Measurements from ENCODE around the gene ATP8B4. TPM values are rescaled to one million over a fixed set of nuclear protein-coding genes. Genes with fewer than 3 reads are reported as not detected.

The ATP8B4 gene
- total and polyA plus RNA-seq, 10 of the 15 experiments (the other 5 are each of a cell fraction or from before 2014, with no cell fraction given), result 0.02 to 0.94 (median 0.19) TPM

- no peak for ATAC-seq
- H3K27me3 ChIP-seq (replicated peaks in 1 of 2; ENCODE audit: control insufficient read depth in 2 of 2, insufficient read depth in 2 of 2, low read length in 1 of 2), result no peaks in the 10 kb centered on the region; a peak in 1 of 4 replicates
- no peak overlapping the region for H3K4me2 ChIP-seq (ENCODE audit: control insufficient read depth, insufficient read depth)
- TF ChIP-seq NRF1 (conservative IDR thresholded peaks at IDR 0.05; ENCODE audit: low read depth, low read length), result no peak
- TF ChIP-seq SREBF2 (IDR thresholded peaks at IDR 0.05; ENCODE audit: low read length), result no peak
- no peak for TF ChIP-seq EED (IDR thresholded peaks at IDR 0.05; ENCODE audit: low read depth)
- TF ChIP-seq MYC (IDR thresholded peaks at IDR 0.05; ENCODE audit: insufficient read depth, insufficient read length, insufficient replicate concordance, low read length, severe bottlenecking), result no peak
- TF ChIP-seq SMC3 (IDR thresholded peaks at IDR 0.05; ENCODE audit: borderline replicate concordance, low read length), result no peak
- TF ChIP-seq PML (IDR thresholded peaks at IDR 0.05; ENCODE audit: low read length), result no peak
- TF ChIP-seq, protein P1, sequence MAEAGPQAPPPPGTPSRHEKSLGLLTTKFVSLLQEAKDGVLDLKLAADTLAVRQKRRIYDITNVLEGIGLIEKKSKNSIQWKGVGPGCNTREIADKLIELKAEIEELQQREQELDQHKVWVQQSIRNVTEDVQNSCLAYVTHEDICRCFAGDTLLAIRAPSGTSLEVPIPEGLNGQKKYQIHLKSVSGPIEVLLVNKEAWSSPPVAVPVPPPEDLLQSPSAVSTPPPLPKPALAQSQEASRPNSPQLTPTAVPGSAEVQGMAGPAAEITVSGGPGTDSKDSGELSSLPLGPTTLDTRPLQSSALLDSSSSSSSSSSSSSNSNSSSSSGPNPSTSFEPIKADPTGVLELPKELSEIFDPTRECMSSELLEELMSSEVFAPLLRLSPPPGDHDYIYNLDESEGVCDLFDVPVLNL (IDR thresholded peaks at IDR 0.05; ENCODE audit: low read depth, low read length), result no peak
- no peak overlapping the region for H2AFZ ChIP-seq (ENCODE audit: control insufficient read depth, low read depth, low read length)
- 53% methylated on average over 1 of the region's 1 CpG for WGBS (ENCODE audit: insufficient coverage, insufficient replicate concordance, low lambda C conversion rate, missing lambda C conversion rate)
- H3K79me2 ChIP-seq (ENCODE audit: control insufficient read depth, insufficient read depth, low read length), result no peaks in the 10 kb centered on the region
- ChIA-PET CTCF (interaction anchor here (0.9 kb wide), 1 partner anchor 151 kb away, joined by 3 read pairs; no protein-coding TSS in a partner anchor), SMC1A (ENCODE audit: uncharacterized antibody, unreplicated experiment) (interaction anchor here (0.6 kb wide), 1 partner anchor 400 kb away, joined by 3 read pairs; no protein-coding TSS in a partner anchor), RAD21 (ENCODE audit: unreplicated experiment) (no interaction called here), POLR2A (no interaction called here)
- in situ Hi-C loops (cut with MboI) (no loop called here), intact Hi-C loops (cut with micrococcal nuclease; ENCODE audit: unreplicated experiment) (no loop called here)
- H3K9ac ChIP-seq (ENCODE audit: control insufficient read depth, insufficient read depth, low read length), result no peak overlapping the region
- no peaks in the 10 kb centered on the region for H3K4me1 ChIP-seq (ENCODE audit: control insufficient read depth, insufficient read depth, low read length)
- H3K9me3 ChIP-seq (replicated peaks; ENCODE audit: control insufficient read depth, insufficient read depth, low read length), result no peaks in the 10 kb centered on the region; the same call in 2 of the 3 replicates
- no peak overlapping the region for H3K27ac ChIP-seq (ENCODE audit: control insufficient read depth, insufficient read depth)
- DNase-seq (ENCODE audit: low read depth, low spot score), result no peak
- no peaks in the 10 kb centered on the region for H3K36me3 ChIP-seq (ENCODE audit: control insufficient read depth in 2 of 2, insufficient read depth in 2 of 2, low read length in 1 of 2)
- H3K4me3 ChIP-seq, result no peak overlapping the region
- H4K20me1 ChIP-seq (ENCODE audit: control insufficient read depth, insufficient read depth), result no peaks in the 10 kb centered on the region
- FAIRE-seq, result no peak
- no TSS peak for BruUV-seq (replicated peaks)
These were observed 45.4 kb upstream of the ATP8B4 start for GRCh38 chr15:50164458-50164857.

All from GM12878 (cell line).